ENCODE results near the gene POLR1G. TPM values are rescaled to one million over a fixed set of nuclear protein-coding genes. Genes with fewer than 3 reads are reported as not detected.
"Not testable (repeated sequence)": the region's sequence is repeated elsewhere in the genome, so short reads cannot be mapped to it uniquely, and the experiment has no call there.

POLR1G gene
- total RNA-seq, 1 experiment from 2014 or later: 25.5 TPM

- DNase-seq (ENCODE audit: low read depth in 1 of 2, low spot score in 2 of 2): no peak
- Histone ChIP-seq H3K36me3 (peaks cover 59% of the 10 kb centered on the region), H3K27ac (no peak overlapping the region), H3K9me3 (replicated peaks) (no peaks in the 10 kb centered on the region), H3K27me3 (replicated peaks) (no peaks in the 10 kb centered on the region), H3K4me3 (no peak overlapping the region), H3K4me1 (replicated peaks) (peaks cover 16% of the 10 kb centered on the region)
Measured at GRCh38 chr19:45420356-45420755, 13.9 kb downstream of the POLR1G start.

DNA sequence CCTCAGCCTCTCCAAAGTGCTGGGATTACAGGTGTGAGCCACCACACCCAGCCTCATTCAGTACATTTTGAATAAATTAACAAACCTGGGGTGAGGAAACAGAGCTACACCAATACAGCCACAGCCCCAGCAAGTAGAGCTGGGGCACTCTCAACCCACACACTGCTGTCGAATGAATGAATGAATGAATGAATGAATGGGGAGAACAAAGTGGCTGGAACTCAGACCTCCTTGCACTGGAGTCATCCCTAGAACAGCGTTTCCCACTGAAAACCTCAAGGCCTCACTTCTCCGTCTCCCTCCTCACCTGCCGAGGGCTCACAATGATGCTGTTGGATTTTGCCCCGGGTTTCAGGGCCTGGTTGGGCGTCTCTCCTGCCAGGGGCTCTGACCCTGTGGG lies 14.4 kb downstream of the POLR1G start:
- no peak for DNase-seq (ENCODE audit: low read depth in 1 of 2, low spot score in 2 of 2)
- Histone ChIP-seq H3K27ac (no peak overlapping the region), H3K36me3 (peaks cover 55% of the 10 kb centered on the region), H3K4me3 (no peak overlapping the region), H3K9me3 (replicated peaks) (no peaks in the 10 kb centered on the region), H3K4me1 (replicated peaks) (peaks cover 21% of the 10 kb centered on the region), H3K27me3 (replicated peaks) (no peaks in the 10 kb centered on the region)

DNA sequence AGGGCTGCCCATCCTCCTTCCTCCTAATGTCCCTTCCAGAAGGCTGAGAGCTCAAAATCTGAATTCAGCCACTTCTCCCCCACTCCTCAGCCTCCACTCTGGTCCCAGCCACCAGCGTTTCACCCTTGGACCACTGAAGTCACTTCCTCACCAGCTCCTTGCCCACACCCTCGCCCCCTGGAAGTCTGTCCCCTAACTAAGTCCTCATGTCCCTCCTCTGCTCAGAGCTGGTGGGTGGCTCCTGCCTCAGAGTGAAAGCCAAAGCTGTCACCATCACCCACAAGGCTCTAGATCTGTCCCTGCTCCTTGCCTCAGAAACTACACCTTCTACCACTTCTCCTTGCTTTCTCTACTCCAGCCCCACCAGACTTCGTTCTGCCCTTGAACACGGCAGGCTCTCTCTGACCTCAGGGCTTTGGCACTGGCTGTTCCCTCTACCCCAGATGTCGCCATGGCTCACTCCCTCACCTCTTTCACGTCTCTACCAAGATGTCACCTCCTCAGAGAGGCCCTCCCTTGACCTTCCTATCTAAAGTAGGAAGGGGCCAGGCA lies 15.6 kb downstream of the POLR1G start:
- Histone ChIP-seq H3K27me3 (replicated peaks) (no peaks in the 10 kb centered on the region), H3K4me3 (no peak overlapping the region), H3K27ac (no peak overlapping the region), H3K36me3 (peaks cover 50% of the 10 kb centered on the region), H3K9me3 (replicated peaks) (no peaks in the 10 kb centered on the region), H3K4me1 (replicated peaks) (peaks cover 21% of the 10 kb centered on the region)
- no peak for DNase-seq (ENCODE audit: low read depth in 1 of 2, low spot score in 2 of 2)

GRCh38 chr19:45423033-45423588 lies 16.7 kb downstream of the POLR1G start:
- peaks cover 28% of the 10 kb centered on the region for H3K4me1 ChIP-seq (replicated peaks)
- H3K9me3 ChIP-seq (replicated peaks): no peaks in the 10 kb centered on the region
- H3K27me3 ChIP-seq (replicated peaks): no peaks in the 10 kb centered on the region
- DNase-seq (ENCODE audit: low read depth in 1 of 2, low spot score in 2 of 2): no peak
- no peak overlapping the region for H3K27ac ChIP-seq
- H3K36me3 ChIP-seq: peaks cover 39% of the 10 kb centered on the region
- peak overlapping the region; percentile 61 for H3K4me3 ChIP-seq

GRCh38 chr19:45423589-45424190 lies 17.2 kb downstream of the POLR1G start, which contains the start of gene ERCC1:
TSS of gene ERCC1 (minus strand) at chr19:45423917. CDS start at chr19:45423374, 543 bp downstream.
- Histone ChIP-seq H3K4me3 (peak within 1 kb of the TSS; percentile 61), H3K9me3 (replicated peaks) (no peaks in the 10 kb centered on the region), H3K27ac (peak within 1 kb of the TSS; percentile 88), H3K36me3 (peaks cover 33% of the 10 kb centered on the region), H3K4me1 (replicated peaks) (peaks cover 33% of the 10 kb centered on the region), H3K27me3 (replicated peaks) (no peaks in the 10 kb centered on the region)
- DNase-seq (ENCODE audit: low read depth in 1 of 2, low spot score in 2 of 2): peak; percentile 94 to 96

DNA sequence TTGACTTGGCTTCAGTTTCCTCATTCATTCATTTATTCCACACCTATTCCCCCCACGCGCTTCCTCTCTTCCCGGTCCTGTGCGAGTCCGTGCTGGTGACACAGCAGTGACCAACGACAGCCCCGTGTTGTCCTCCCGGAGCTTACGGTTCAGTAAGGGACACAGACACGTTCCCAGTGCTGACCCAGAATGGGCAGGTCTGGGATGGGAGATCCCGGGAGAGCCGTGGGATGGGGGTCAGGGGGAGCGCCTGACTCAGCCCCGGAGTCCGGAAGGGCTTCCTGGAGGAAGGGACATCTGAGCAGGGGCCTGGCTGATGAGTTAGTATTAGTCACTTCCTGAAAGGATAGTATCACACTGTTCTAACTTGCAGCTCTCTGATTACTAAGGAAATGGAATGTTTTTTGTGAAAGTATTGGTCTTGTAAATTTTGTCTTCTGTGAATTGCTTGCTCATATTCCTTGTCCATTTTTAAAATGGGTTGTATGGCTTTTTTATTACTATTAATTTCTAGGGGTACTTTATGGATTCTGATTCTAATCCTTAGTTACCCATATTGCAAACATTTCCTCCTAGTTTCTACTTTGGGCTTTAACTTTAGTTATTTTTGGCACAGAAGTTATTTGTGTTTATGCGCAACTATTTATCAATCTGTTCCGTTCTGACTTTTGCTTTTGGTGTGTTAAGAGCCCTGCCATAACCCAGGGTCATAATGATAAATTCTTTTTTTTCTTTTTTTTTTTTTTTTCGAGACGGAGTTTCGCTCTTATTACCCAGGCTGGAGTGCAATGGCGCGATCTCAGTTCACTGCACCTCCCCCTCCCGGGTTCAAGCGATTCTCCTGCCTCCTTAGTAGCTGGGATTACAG lies 18.0 kb downstream of the POLR1G start:
- H3K27me3 ChIP-seq (replicated peaks): no peaks in the 10 kb centered on the region
- H3K4me1 ChIP-seq (replicated peaks): peaks cover 38% of the 10 kb centered on the region
- peak overlapping the region; percentile 88 for H3K27ac ChIP-seq
- peak; percentile 93 to 96 for DNase-seq (ENCODE audit: low read depth in 1 of 2, low spot score in 2 of 2)
- peaks cover 26% of the 10 kb centered on the region for H3K36me3 ChIP-seq
- H3K4me3 ChIP-seq: peak overlapping the region; percentile 61
- no peaks in the 10 kb centered on the region for H3K9me3 ChIP-seq (replicated peaks)

DNA sequence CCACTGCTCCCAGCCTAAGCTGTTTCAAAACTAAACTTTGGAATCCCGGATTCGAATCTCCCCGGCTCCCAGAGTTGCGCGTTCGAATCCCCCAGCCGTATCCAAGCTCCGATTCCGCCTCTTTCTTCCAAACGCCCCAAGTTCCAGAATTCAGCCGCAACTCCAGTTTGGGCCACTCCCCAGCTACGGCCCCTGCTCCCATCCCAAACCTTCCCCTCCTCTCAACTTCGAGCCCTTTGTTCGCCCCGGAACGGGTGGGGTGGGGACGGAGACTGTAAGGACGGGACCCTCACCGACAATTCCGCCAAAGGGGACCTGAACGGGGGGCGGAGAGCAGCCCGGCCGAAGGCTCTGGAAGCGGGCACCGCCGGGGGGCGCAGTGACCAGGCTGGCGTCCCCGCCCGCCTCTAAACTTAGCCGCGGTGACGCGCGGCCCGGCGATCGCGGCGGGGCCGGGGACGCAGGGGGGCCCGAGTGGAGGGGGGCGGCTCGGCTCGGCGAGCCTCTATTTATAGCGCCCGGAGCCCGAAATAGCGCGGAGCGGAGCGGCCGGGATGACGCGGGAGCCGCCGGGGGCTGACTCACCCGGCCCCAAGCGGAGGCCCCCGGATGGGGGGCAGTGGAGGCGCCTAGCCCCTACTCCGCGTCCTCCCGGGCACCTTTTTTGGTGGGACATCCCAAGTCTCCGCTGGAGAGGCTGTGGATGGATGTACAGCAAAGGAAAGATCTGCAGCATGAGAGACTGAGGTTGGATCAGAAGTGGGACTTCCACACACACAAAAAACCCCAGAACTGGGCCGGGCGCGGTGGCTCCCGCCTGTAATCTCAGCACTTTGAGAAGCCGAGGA lies 22.2 kb downstream of the POLR1G start:
- peak overlapping the region; percentile 58 for H3K27ac ChIP-seq
- H3K36me3 ChIP-seq: no peaks in the 10 kb centered on the region
- no peaks in the 10 kb centered on the region for H3K9me3 ChIP-seq (replicated peaks)
- peak overlapping the region; percentile 47 for H3K4me3 ChIP-seq
- no peaks in the 10 kb centered on the region for H3K27me3 ChIP-seq (replicated peaks)
- DNase-seq (ENCODE audit: low read depth in 1 of 2, low spot score in 2 of 2): peak; percentile 68 to 72
- H3K4me1 ChIP-seq (replicated peaks): peaks cover 33% of the 10 kb centered on the region

DNA sequence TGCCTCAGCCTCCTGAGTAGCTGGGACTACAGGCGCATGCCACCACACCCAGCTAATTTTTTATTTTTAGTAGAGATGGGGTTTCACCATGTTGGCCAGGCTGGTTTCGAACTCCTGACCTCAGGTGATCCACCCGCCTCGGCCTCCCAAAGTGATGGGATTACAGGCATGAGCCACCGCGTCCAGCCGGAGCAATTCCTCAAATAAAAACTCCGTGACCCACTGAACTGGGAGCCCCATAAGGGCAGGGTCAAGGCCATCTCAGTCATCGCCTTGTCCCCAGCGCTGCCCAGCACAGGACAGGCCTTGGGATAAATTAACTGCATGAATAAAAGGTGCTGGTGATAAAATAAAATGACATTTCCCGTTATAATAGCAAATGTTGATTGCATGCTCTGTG lies 23.5 kb downstream of the POLR1G start:
- not testable (repeated sequence) for H3K27ac ChIP-seq; DNase-seq (ENCODE audit: low read depth in 1 of 2, low spot score in 2 of 2); H3K9me3 ChIP-seq (replicated peaks); H3K36me3 ChIP-seq; H3K4me3 ChIP-seq; H3K27me3 ChIP-seq (replicated peaks)
- peaks cover 27% of the 10 kb centered on the region for H3K4me1 ChIP-seq (replicated peaks)

DNA sequence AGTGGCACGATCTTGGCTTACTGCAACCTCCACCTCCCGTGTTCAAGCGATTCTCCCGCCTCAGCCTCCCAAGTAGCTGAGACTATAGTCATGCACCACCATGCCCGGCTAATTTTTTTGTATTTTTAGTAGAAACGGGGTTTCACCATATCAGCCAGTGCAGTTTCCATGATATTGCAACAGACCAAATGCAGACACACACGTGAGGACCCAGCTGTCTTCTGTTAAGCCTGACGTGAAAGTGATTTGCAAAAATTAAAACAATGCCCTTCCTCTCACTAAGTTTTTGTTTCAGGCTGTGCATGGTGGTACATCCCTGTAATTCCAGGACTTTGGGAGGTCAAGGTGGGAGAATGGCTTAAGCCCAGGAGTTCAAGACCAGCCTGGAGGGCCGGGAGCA lies 24.6 kb downstream of the POLR1G start:
- H3K27me3 ChIP-seq (replicated peaks); H3K9me3 ChIP-seq (replicated peaks); DNase-seq (ENCODE audit: low read depth in 1 of 2, low spot score in 2 of 2); H3K27ac ChIP-seq; H3K4me3 ChIP-seq; H3K36me3 ChIP-seq: not testable (repeated sequence)
- peaks cover 18% of the 10 kb centered on the region for H3K4me1 ChIP-seq (replicated peaks)

DNA sequence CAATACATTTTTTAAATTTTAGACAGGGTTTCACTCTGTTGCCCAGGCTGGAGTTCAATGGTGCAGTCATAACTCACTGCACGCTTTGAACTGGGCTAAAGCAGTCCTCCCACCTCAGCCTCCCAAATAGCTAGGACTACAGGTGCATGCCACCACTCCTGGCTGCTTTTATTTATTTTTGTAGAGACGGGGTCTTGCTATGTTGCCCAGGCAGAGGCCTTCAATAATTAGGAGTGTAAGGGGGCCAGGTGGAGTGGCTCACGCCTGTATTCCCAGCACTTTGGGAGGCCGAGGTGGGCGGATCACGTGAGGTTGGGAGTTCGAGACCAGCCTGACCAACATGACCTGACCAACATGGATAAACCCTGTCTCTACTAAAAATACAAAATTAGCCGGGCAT lies 26.1 kb downstream of the POLR1G start:
- H3K4me3 ChIP-seq; H3K27ac ChIP-seq; H3K36me3 ChIP-seq; DNase-seq (ENCODE audit: low read depth in 1 of 2, low spot score in 2 of 2); H3K27me3 ChIP-seq (replicated peaks); H3K9me3 ChIP-seq (replicated peaks): not testable (repeated sequence)
- H3K4me1 ChIP-seq (replicated peaks): peaks cover 13% of the 10 kb centered on the region

GRCh38 chr19:45437328-45437727 lies 30.9 kb downstream of the POLR1G start:
- H3K4me1 ChIP-seq (replicated peaks): peaks cover 18% of the 10 kb centered on the region
- H3K27me3 ChIP-seq (replicated peaks): no peaks in the 10 kb centered on the region
- no peak for DNase-seq (ENCODE audit: low read depth in 1 of 2, low spot score in 2 of 2)
- H3K9me3 ChIP-seq (replicated peaks): no peaks in the 10 kb centered on the region
- no peak overlapping the region for H3K27ac ChIP-seq
- no peak overlapping the region for H3K4me3 ChIP-seq
- no peaks in the 10 kb centered on the region for H3K36me3 ChIP-seq

GRCh38 chr19:45439190-45439568 lies 32.7 kb downstream of the POLR1G start:
- Histone ChIP-seq H3K9me3 (replicated peaks) (no peaks in the 10 kb centered on the region; the same call in 1 of the 2 replicates), H3K4me3 (peak overlapping the region; percentile 76), H3K4me1 (replicated peaks) (peaks cover 32% of the 10 kb centered on the region), H3K27me3 (replicated peaks) (no peaks in the 10 kb centered on the region), H3K36me3 (no peaks in the 10 kb centered on the region), H3K27ac (peak overlapping the region; percentile 94)
- DNase-seq (ENCODE audit: low read depth in 1 of 2, low spot score in 2 of 2): no peak

DNA sequence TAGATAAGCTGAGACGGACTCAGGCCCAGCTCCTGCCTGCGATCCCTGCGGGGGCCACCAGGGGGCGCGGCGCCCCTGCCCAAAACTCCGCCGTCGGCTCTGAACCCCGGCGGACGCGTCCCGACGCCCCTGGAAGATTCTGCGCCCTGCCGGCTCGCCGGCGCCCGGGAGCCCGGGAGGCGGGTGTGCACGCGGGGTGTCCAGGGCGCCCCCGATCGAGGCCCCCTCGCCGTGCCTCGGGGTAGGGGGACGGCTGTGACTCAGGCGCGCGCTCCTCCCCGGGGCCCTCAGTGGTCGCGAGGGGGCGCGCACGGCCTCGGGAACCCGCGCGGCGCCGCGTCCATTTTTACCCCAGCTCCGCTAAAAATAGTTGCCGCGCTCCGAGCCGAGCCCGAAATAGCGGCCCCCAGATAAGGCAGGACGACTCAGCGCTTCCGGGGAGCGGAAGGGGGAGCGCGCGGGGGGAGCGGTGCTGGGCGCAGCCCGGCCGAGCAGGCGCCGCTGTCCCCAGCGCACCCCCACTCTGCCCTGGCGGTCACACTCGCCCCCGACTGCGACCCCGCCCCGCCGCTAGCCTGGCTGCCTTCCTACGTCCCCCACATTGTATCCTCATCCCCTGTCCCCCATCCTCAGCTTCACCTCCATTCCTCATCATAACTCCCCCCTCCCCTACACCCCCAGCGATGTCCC lies 33.3 kb downstream of the POLR1G start:
- Histone ChIP-seq H3K27ac (peak overlapping the region; percentile 94), H3K36me3 (no peaks in the 10 kb centered on the region), H3K9me3 (replicated peaks) (no peaks in the 10 kb centered on the region; the same call in 1 of the 2 replicates), H3K4me3 (peak overlapping the region; percentile 76), H3K4me1 (replicated peaks) (peaks cover 37% of the 10 kb centered on the region), H3K27me3 (replicated peaks) (no peaks in the 10 kb centered on the region)
- DNase-seq (ENCODE audit: low read depth in 1 of 2, low spot score in 2 of 2): peak; percentile 89 to 96

All from SJSA1 (cell line).